ENCODE measurements around the gene ADRA2C.

Gene ADRA2C

DNA sequence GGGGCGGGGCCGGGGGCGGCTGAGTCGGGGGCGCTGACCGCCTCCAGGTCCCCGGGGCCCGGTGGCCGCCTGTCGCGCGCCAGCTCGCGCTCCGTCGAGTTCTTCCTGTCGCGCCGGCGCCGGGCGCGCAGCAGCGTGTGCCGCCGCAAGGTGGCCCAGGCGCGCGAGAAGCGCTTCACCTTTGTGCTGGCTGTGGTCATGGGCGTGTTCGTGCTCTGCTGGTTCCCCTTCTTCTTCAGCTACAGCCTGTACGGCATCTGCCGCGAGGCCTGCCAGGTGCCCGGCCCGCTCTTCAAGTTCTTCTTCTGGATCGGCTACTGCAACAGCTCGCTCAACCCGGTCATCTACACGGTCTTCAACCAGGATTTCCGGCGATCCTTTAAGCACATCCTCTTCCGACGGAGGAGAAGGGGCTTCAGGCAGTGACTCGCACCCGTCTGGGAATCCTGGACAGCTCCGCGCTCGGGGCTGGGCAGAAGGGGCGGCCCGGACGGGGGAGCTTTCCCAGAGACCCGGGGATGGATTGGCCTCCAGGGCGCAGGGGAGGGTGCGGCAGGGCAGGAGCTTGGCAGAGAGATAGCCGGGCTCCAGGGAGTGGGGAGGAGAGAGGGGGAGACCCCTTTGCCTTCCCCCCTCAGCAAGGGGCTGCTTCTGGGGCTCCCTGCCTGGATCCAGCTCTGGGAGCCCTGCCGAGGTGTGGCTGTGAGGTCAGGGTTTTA is 1.5 kb downstream of the ADRA2C start:
- CTCF ChIA-PET: no interaction called here
- POLR2A ChIA-PET: no interaction called here
- TF ChIP-seq ELF4 (IDR thresholded peaks at IDR 0.05): no peak
- TF ChIP-seq SUZ12 (IDR thresholded peaks at IDR 0.05): no peak
- no peak for TF ChIP-seq CTBP1 (IDR thresholded peaks at IDR 0.05; ENCODE audit: borderline replicate concordance)
- TF ChIP-seq FOXK2 (IDR thresholded peaks at IDR 0.05): no peak
- TF ChIP-seq TARDBP (IDR thresholded peaks at IDR 0.05): no peak
- TF ChIP-seq LEF1 (IDR thresholded peaks at IDR 0.05; ENCODE audit: borderline replicate concordance): no peak
- TF ChIP-seq FOXM1 (IDR thresholded peaks at IDR 0.05; ENCODE audit: borderline replicate concordance): no peak
- TF ChIP-seq ARNT (IDR thresholded peaks at IDR 0.05): no peak
- DNase-seq (ENCODE audit: extremely low spot score): no peak

DNA sequence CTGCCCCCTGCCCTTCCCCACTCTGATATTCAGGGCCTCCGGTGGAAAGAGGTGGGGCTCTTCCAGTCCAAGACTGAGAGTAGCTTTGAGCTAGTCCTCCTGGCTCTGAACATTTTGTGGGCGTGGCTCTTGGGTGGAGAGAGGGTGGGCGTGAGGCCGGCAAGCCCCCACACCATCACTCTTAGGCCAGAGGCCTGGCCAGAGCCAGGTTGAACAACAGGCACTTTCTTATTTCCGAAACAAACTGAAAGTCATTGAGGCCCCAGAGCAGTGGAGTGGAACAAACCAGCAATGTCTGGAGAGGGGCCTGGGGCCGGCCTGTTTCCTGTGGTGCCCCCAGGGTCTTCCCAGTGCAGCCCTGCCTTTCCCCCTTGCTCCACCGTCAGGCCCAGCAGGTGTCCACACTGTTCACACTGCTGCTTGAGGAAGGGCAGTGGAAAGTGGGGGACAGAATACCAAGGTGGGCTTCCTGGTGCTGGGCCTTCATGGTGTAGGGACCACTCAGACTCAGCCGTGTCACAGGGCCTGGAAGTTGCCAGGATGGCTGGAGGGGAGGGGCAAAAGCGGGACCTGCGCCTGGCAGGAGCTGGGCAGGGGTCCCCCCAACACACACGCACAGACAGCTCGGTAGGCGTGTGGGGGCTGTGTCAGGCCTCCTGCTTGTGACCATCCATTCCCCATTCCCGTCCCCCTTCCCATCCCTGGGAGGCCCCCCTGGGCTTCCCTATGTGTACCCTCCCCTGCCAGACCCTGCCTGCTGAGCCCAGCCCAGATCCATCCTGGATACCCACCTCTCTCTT is 2.9 kb downstream of the ADRA2C start:
- TF ChIP-seq, protein P1, sequence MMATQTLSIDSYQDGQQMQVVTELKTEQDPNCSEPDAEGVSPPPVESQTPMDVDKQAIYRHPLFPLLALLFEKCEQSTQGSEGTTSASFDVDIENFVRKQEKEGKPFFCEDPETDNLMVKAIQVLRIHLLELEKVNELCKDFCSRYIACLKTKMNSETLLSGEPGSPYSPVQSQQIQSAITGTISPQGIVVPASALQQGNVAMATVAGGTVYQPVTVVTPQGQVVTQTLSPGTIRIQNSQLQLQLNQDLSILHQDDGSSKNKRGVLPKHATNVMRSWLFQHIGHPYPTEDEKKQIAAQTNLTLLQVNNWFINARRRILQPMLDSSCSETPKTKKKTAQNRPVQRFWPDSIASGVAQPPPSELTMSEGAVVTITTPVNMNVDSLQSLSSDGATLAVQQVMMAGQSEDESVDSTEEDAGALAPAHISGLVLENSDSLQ (IDR thresholded peaks at IDR 0.05): no peak
- TF ChIP-seq SP1 (IDR thresholded peaks at IDR 0.05) (no peak), BHLHE40 (IDR thresholded peaks at IDR 0.05; ENCODE audit: borderline replicate concordance) (no peak), CTBP1 (IDR thresholded peaks at IDR 0.05; ENCODE audit: borderline replicate concordance) (no peak), SUZ12 (IDR thresholded peaks at IDR 0.05) (no peak), HDGF (IDR thresholded peaks at IDR 0.05; ENCODE audit: borderline replicate concordance) (no peak), ARNT (IDR thresholded peaks at IDR 0.05) (no peak), TARDBP (IDR thresholded peaks at IDR 0.05) (no peak), NFRKB (IDR thresholded peaks at IDR 0.05) (no peak), FOXM1 (IDR thresholded peaks at IDR 0.05; ENCODE audit: borderline replicate concordance) (no peak), FOXA1 (IDR thresholded peaks at IDR 0.05) (no peak), FOXK2 (IDR thresholded peaks at IDR 0.05) (no peak)
- POLR2A ChIA-PET: no interaction called here
- no peak for DNase-seq (ENCODE audit: extremely low spot score)
- CTCF ChIA-PET: interaction anchor here (0.6 kb wide), 1 partner anchor 22 kb away, joined by 3 read pairs; no protein-coding TSS in a partner anchor

DNA sequence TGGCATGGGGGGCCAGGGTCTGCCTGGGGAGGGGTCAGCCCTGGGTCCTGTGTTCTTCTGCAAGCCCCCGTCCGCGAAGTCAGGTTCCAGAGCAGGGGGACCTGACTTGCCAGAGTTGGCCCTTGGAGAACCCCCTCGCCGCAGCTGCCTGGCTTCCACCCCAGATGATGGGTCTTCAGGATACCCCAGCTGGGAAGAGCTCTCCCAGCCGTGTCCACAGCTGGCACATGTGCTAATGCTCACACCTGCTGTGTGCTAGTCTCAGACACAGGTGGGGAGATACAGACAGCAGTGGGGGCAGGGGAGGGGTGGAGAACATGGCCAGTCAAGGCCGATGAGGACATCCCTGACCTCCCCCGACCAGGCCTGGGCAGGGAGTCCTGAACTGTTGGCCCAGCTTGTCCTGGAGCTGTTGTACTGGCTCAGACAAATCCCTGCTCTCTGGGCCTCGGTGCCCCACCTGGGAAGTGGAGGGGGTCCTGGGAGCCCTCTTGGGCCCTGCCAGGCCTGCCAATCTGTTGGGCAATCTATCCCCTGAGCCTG is 3.5 kb downstream of the ADRA2C start:
- POLR2A ChIA-PET: no interaction called here
- CTCF ChIA-PET: no interaction called here
- no peak for TF ChIP-seq ELF4 (IDR thresholded peaks at IDR 0.05)
- no peak for TF ChIP-seq NFRKB (IDR thresholded peaks at IDR 0.05)
- TF ChIP-seq L3MBTL2 (conservative IDR thresholded peaks at IDR 0.05): no peak
- TF ChIP-seq LEF1 (IDR thresholded peaks at IDR 0.05; ENCODE audit: borderline replicate concordance): no peak
- no peak for TF ChIP-seq SUZ12 (IDR thresholded peaks at IDR 0.05)
- no peak for TF ChIP-seq ZNF384 (IDR thresholded peaks at IDR 0.05)
- no peak for TF ChIP-seq HDGF (IDR thresholded peaks at IDR 0.05; ENCODE audit: borderline replicate concordance)
- no peak for TF ChIP-seq FOXA1 (IDR thresholded peaks at IDR 0.05)
- TF ChIP-seq, protein P1 (IDR thresholded peaks at IDR 0.05): no peak
- TF ChIP-seq ARNT (IDR thresholded peaks at IDR 0.05): no peak
- TF ChIP-seq BHLHE40 (IDR thresholded peaks at IDR 0.05; ENCODE audit: borderline replicate concordance): no peak
- no peak for TF ChIP-seq TARDBP (IDR thresholded peaks at IDR 0.05)
- TF ChIP-seq FOXK2 (IDR thresholded peaks at IDR 0.05): no peak
- TF ChIP-seq SP1 (IDR thresholded peaks at IDR 0.05): no peak
- no peak for TF ChIP-seq CTBP1 (IDR thresholded peaks at IDR 0.05; ENCODE audit: borderline replicate concordance)
- TF ChIP-seq FOXM1 (IDR thresholded peaks at IDR 0.05; ENCODE audit: borderline replicate concordance): no peak
- no peak for DNase-seq (ENCODE audit: extremely low spot score)

DNA sequence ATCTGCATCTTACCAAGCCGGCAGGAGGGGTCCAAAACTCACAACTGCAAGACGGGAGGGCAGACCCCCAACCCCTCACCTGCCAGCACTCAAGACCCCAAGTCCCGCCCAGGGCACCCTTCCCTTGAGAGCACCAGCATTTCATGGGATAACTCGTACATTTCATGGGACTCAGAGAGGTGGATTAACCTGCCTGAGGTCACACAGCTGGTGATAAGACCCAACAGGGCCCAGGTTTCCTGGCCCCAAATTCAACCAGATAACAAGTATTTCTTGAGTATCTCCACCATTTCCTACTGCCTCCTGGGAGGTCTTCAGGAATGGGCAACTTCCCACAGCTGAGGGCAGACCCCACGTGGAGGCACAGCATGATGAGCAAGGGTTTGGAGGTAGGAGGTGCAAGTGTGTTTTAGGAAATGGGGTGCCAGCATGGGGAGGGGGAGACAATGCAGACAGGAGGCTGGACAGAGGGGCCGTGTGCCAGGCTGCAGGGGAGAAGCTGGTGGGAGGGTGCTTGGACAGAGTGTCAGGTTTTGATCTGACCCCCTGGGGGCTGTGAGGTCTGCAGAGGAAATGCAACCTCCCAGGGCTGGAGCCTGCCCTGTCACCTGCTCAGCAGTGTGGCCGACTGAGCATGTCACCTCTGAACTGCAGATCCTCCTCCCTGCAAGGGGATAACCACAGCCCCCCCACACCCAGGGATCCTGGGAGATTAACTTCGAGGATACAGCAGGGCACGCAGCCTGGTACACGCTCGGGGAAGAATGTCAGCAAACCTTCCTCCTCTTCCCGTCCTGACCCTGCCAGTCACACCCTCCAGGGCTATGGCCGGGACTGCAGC is 4.4 kb downstream of the ADRA2C start:
- ChIA-PET CTCF (no interaction called here), POLR2A (no interaction called here)
- no peak for DNase-seq (ENCODE audit: extremely low spot score)
- TF ChIP-seq ARNT (IDR thresholded peaks at IDR 0.05): no peak
- TF ChIP-seq FOXA1 (IDR thresholded peaks at IDR 0.05): no peak
- no peak for TF ChIP-seq FOXM1 (IDR thresholded peaks at IDR 0.05; ENCODE audit: borderline replicate concordance)
- no peak for TF ChIP-seq HDGF (IDR thresholded peaks at IDR 0.05; ENCODE audit: borderline replicate concordance)
- TF ChIP-seq LEF1 (IDR thresholded peaks at IDR 0.05; ENCODE audit: borderline replicate concordance): no peak
- TF ChIP-seq TARDBP (IDR thresholded peaks at IDR 0.05): no peak
- no peak for TF ChIP-seq NFRKB (IDR thresholded peaks at IDR 0.05)
- no peak for TF ChIP-seq SP1 (IDR thresholded peaks at IDR 0.05)
- TF ChIP-seq SUZ12 (IDR thresholded peaks at IDR 0.05): no peak

DNA sequence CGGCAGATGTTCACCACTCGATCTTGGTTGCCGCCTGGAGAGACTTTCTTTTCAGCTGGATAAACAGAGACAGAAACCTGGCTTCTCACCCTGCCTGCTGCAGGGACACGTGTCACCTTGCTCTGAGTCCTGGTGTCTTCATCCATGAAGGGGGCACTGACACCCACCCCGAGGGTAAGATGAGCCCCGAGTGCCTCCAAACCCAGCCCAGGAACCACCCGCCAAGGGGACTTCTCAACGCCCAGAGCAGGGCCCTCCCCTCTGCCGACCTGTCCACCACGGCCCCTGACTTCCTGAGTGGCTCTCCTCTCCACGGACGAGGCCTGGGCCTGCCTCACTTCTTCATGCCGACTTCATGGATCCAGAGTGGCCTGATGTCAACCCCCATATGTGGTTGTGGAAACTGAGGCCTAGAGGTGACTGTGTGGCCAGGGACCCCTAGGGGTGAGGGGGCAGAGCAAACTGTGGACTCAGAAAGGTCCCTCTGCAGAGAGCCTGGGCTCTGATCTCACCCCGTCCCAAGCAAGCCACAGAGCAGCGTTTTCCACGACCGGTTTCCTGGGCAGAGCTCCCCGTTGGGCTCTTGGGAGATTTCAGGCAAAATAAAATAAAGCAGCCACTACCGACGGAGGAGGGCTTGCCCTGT is 5.1 kb downstream of the ADRA2C start:
- no peak for DNase-seq (ENCODE audit: extremely low spot score)
- TF ChIP-seq SUZ12 (IDR thresholded peaks at IDR 0.05): no peak
- no peak for TF ChIP-seq FOXA1 (IDR thresholded peaks at IDR 0.05)
- TF ChIP-seq HDGF (IDR thresholded peaks at IDR 0.05; ENCODE audit: borderline replicate concordance): no peak
- TF ChIP-seq SP1 (IDR thresholded peaks at IDR 0.05): no peak
- no peak for TF ChIP-seq FOXM1 (IDR thresholded peaks at IDR 0.05; ENCODE audit: borderline replicate concordance)
- TF ChIP-seq NFRKB (IDR thresholded peaks at IDR 0.05): no peak
- no peak for TF ChIP-seq ELF4 (IDR thresholded peaks at IDR 0.05)
- no peak for TF ChIP-seq BHLHE40 (IDR thresholded peaks at IDR 0.05; ENCODE audit: borderline replicate concordance)
- ChIA-PET POLR2A (no interaction called here), CTCF (interaction anchor here (1.2 kb wide), 1 partner anchor 22 kb away, joined by 3 read pairs; no protein-coding TSS in a partner anchor)
